GM13977 (cell line): ENCODE measurements around the gene MIGA2.

ENCODE experiments used
- DNase-seq: peaks from one replicate; pipeline ENCODE4 v3.0.0; 2012; ENCODE audit warnings: low spot score
- CTCF ChIP-seq: IDR thresholded peaks from 2 replicates; pipeline ENCODE4 v1.5.1; 2012; ENCODE audit warnings: mild to moderate bottlenecking, control low read depth; ENCODE audit not compliant: insufficient read depth; ENCODE audit errors: extremely low read depth, missing control alignments
- in situ Hi-C: fragments of 300-500 bp; cut with MboI; formaldehyde crosslinking; loops from one replicate; pipeline ENCODE4 v1.12.0; 2022; ENCODE audit warnings: low sequenced_read_pairs, low pct_unique_long_range_greater_than_20kb, mixed read lengths, inconsistent platforms; ENCODE audit not compliant: unreplicated experiment

Gene MIGA2

GRCh38 chr9:129098328-129098727 is 61.9 kb downstream of the MIGA2 start:
- TF ChIP-seq CTCF: no peak
- in situ Hi-C loops: no loop called here
- no peak for DNase-seq

GRCh38 chr9:129100383-129101169 is 64.2 kb downstream of the MIGA2 start:
- no peak for TF ChIP-seq CTCF
- DNase-seq: no peak
- in situ Hi-C loops: no loop called here

GRCh38 chr9:129101279-129101678 is 64.9 kb downstream of the MIGA2 start:
- no peak for TF ChIP-seq CTCF
- no peak for DNase-seq
- in situ Hi-C loops: no loop called here

- in situ Hi-C loops: no loop called here
- no peak for DNase-seq
- no peak for TF ChIP-seq CTCF
Observed at GRCh38 chr9:129102095-129102525, 65.7 kb downstream of the MIGA2 start.

GRCh38 chr9:129102791-129103594 is 66.6 kb downstream of the MIGA2 start:
- TF ChIP-seq CTCF: peak; percentile 70
- in situ Hi-C loops: no loop called here
- peak; percentile 76 for DNase-seq

- TF ChIP-seq CTCF: no peak
- in situ Hi-C loops: no loop called here
- DNase-seq: no peak
Observed at GRCh38 chr9:129103595-129103965, 67.2 kb downstream of the MIGA2 start.
